Esophagus muscularis mucosa (tissue), 4 donors: ENCODE data around the gene PCBP3.

Source experiments
- CTCF ChIP-seq, 3 experiments: fragments of 200-600 bp in 2 of 3; fragments of 450-650 bp in 1 of 3; sonication (generic) in 2 of 3; IDR thresholded peaks; one replicate each; pipeline ENCODE4 v1.5.1; 2017 to 2019; ENCODE audit warnings: antibody characterized with exemption in 3 of 3, mild to moderate bottlenecking in 2 of 3, moderate library complexity in 1 of 3
- EP300 ChIP-seq: sonication (generic); formaldehyde crosslinking; IDR thresholded peaks from one replicate; pipeline ENCODE4 v1.6.1; 2017; ENCODE audit warnings: antibody characterized with exemption
- POLR2A ChIP-seq: fragments of 450-650 bp; IDR thresholded peaks from one replicate; pipeline ENCODE4 v1.6.1; 2017; ENCODE audit warnings: antibody characterized with exemption, moderate library complexity, mild to moderate bottlenecking, low read depth

- no peak for TF ChIP-seq CTCF (IDR thresholded peaks at IDR 0.05)
- TF ChIP-seq POLR2A: no peak
- TF ChIP-seq EP300: no peak
Measured at GRCh38 chr21:45718413-45718812, 74.9 kb downstream of the PCBP3 start.
